Spleen (tissue), 11 donors: ENCODE results near the gene CACNA1D. TPM values are rescaled to one million over a fixed set of nuclear protein-coding genes. Genes with fewer than 3 reads are reported as not detected.

ENCODE experiments used
- DNase-seq: peaks from one replicate; pipeline ENCODE4 v3.0.0-alpha.2; 2020
- H3K27ac ChIP-seq, 8 donors: fragments of 200-600 bp; sonication (generic) in 7 of 8; 1 replicate in 4 of 8; 2 replicates in 4 of 8; pipeline versions ENCODE4 v1.5.0 to v1.8.0; 2016 to 2021; ENCODE audit warnings: inconsistent platforms in 4 of 8, mild to moderate bottlenecking in 4 of 8, moderate library complexity in 1 of 8
- H3K27me3 ChIP-seq, 7 donors: fragments of 200-600 bp; sonication (generic) in 6 of 7; replicated peaks in 1 of 7; 1 replicate in 4 of 7; 2 replicates in 3 of 7; pipeline versions ENCODE4 v1.5.0 to v1.8.0; 2016 to 2021; ENCODE audit warnings: inconsistent platforms in 3 of 7, mild to moderate bottlenecking in 1 of 7
- H3K36me3 ChIP-seq, 6 donors: fragments of 200-600 bp; sonication (generic) in 5 of 6; 1 replicate in 4 of 6; 2 replicates in 2 of 6; pipeline versions ENCODE4 v1.5.0 to v1.8.0; 2016 to 2021; ENCODE audit warnings: inconsistent platforms in 2 of 6
- H3K4me1 ChIP-seq, 6 donors: fragments of 200-600 bp; sonication (generic) in 5 of 6; 1 replicate in 3 of 6; 2 replicates in 3 of 6; pipeline versions ENCODE4 v1.5.0 to v1.8.0; 2016 to 2021; ENCODE audit warnings: inconsistent platforms in 3 of 6
- H3K4me3 ChIP-seq, 8 donors: fragments of 200-600 bp; sonication (generic) in 7 of 8; 1 replicate in 4 of 8; 2 replicates in 4 of 8; pipeline versions ENCODE4 v1.5.0 to v1.8.0; 2016 to 2021; ENCODE audit warnings: inconsistent platforms in 4 of 8, mild to moderate bottlenecking in 4 of 8, moderate library complexity in 2 of 8
- H3K9me3 ChIP-seq, 8 donors: fragments of 200-600 bp; sonication (generic) in 7 of 8; 1 replicate in 4 of 8; 2 replicates in 4 of 8; pipeline versions ENCODE4 v1.5.0 to v1.8.0; 2016 to 2021; ENCODE audit warnings: inconsistent platforms in 4 of 8
- POLR2A ChIP-seq, 3 donors: fragments of 450-650 bp; IDR thresholded peaks; one replicate each; pipeline ENCODE4 v1.5.1; 2017; ENCODE audit warnings: antibody characterized with exemption in 3 of 3, mild to moderate bottlenecking in 1 of 3
- POLR2AphosphoS5 ChIP-seq, 3 donors: sonication (generic); formaldehyde crosslinking; IDR thresholded peaks; one replicate each; pipeline ENCODE4 v1.5.1; 2017; ENCODE audit warnings: antibody characterized with exemption in 3 of 3
- WGBS, 5 donors: extraction: QIAGEN DNeasy Blood & Tissue Kit in 3 of 5; methylation state at CpG; one replicate each; pipeline versions ENCODE4 v1.1.5 to v1.1.7; 2013 to 2018; 5-methylcytosine and 5-hydroxymethylcytosine counted together
- intact Hi-C: fragments of 100-400 bp; cut with DNase I; formaldehyde crosslinking; loops from one replicate; pipeline ENCODE4 v1.15.0; 2023; ENCODE audit warnings: low total_unique reads
- polyA plus RNA-seq, 3 donors: library from polyadenylated mRNA; stranded (reverse); fragments of 200-250 nt; gene quantifications; one replicate each; pipeline ENCODE4 v1.2.1, GENCODE V29; 2013
- total RNA-seq, 7 donors: library from RNA; depleted of rRNA in 3 of 7; stranded (reverse); fragments of >200 nt in 3 of 7; fragmentation: NEBNext Ultra II Directional in 4 of 7; extraction: Animal tissue kit (Norgen Biotek cat#: 25700) in 4 of 7; gene quantifications; one replicate each; pipeline versions ENCODE4 v1.1.0 to v1.2.1, GENCODE V29; 2016 to 2021
- TF ChIP-seq, protein P1 (sequence below), 11 experiments: fragments of 200-600 bp in 7 of 11; fragments of 450-650 bp in 4 of 11; sonication (generic) in 4 of 11; IDR thresholded peaks in 8 of 11; conservative IDR thresholded peaks in 3 of 11; 1 replicate in 7 of 11; 2 replicates in 4 of 11; pipeline versions ENCODE4 v1.4.0 to v1.8.0; 2016 to 2021; ENCODE audit warnings: antibody characterized with exemption in 11 of 11, inconsistent platforms in 4 of 11, mild to moderate bottlenecking in 1 of 11
- donor health status: healthy with polysubstance abuse.
- donor health status: DM: no; HTN: no; CAD: no; lungs with moderate emphysema.
- donor health status: DM: no; HTN: no; CAD: no.
- donor health status: Bipolar disorder and iron deficiency.
- donor health status: healthy.
- donor health status: DM: no; HTN: no; CAD: no.
- donor health status: DM: yes; HTN: yes; CAD: no.

The CACNA1D gene
- total and polyA plus RNA-seq, 10 donors: 0.55 to 89.3 (median 19.1) TPM

DNA sequence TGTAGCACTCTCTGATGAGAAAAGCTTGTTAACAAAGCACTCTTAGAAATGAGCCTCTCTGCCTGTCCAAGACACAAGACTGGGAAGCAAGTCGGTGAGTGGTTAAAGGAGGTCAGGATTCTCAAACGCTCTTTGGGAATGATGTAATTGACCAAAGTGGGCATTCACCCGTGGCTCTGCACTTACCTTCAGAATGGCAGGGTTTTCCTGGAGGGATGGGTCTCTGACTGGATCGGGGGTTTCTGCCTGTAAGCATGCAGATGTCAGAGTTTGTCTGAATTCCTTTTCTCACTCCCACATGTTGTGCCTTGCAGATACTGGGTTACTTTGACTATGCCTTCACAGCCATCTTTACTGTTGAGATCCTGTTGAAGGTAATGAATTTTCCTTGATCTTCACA is 245.6 kb downstream of the CACNA1D start:
- H3K36me3 ChIP-seq: no peaks in the 10 kb centered on the region
- DNase-seq: no peak
- intact Hi-C loops: no loop called here
- TF ChIP-seq POLR2AphosphoS5 (IDR thresholded peaks at IDR 0.05) (no peak), POLR2A (IDR thresholded peaks at IDR 0.05) (no peak)
- TF ChIP-seq, protein P1, sequence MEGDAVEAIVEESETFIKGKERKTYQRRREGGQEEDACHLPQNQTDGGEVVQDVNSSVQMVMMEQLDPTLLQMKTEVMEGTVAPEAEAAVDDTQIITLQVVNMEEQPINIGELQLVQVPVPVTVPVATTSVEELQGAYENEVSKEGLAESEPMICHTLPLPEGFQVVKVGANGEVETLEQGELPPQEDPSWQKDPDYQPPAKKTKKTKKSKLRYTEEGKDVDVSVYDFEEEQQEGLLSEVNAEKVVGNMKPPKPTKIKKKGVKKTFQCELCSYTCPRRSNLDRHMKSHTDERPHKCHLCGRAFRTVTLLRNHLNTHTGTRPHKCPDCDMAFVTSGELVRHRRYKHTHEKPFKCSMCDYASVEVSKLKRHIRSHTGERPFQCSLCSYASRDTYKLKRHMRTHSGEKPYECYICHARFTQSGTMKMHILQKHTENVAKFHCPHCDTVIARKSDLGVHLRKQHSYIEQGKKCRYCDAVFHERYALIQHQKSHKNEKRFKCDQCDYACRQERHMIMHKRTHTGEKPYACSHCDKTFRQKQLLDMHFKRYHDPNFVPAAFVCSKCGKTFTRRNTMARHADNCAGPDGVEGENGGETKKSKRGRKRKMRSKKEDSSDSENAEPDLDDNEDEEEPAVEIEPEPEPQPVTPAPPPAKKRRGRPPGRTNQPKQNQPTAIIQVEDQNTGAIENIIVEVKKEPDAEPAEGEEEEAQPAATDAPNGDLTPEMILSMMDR (IDR thresholded peaks at IDR 0.05 in 8 of 11, conservative IDR thresholded peaks at IDR 0.05 in 3 of 11): no peak
- no peak overlapping the region for H3K4me3 ChIP-seq
- H3K4me1 ChIP-seq: no peaks in the 10 kb centered on the region
- 74 to 83% (median 79%) methylated on average over 4 of the region's 4 CpGs for WGBS, 5 donors
- no peaks in the 10 kb centered on the region for H3K9me3 ChIP-seq
- no peaks in the 10 kb centered on the region for H3K27me3 ChIP-seq
- H3K27ac ChIP-seq: no peak overlapping the region

DNA sequence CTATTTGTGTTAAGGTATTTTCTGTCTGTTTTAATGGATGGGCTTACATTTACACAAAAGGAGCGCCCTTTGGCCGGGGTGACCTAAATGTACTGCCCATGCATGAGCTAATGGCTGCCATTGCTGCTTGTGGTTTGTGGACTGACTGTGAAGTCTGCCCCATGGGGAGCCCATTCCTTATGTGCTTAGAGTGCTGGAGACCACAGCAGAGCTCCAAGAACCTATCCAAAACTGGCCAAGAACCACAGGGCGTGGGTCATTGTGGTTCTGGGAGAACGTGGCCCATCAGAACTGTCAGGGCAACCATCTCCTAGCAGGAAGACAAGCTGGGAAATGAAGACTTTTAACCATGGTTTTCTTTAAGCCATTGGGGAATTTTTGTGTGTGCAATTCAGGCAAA is 246.5 kb downstream of the CACNA1D start:
- Histone ChIP-seq H3K36me3 (peaks cover 0 to 5% (median 0%) of the 10 kb centered on the region in 6 donors), H3K27me3 (no peaks in the 10 kb centered on the region), H3K27ac (no peak overlapping the region), H3K4me3 (no peak overlapping the region), H3K4me1 (no peaks in the 10 kb centered on the region), H3K9me3 (no peaks in the 10 kb centered on the region)
- DNase-seq: no peak
- intact Hi-C loops: no loop called here
- WGBS, 5 donors: 75 to 91% (median 81%) methylated on average over 4 of the region's 4 CpGs
- TF ChIP-seq POLR2A (IDR thresholded peaks at IDR 0.05) (no peak), POLR2AphosphoS5 (IDR thresholded peaks at IDR 0.05) (no peak)
- TF ChIP-seq, protein P1 (IDR thresholded peaks at IDR 0.05 in 8 of 11, conservative IDR thresholded peaks at IDR 0.05 in 3 of 11): no peak

DNA sequence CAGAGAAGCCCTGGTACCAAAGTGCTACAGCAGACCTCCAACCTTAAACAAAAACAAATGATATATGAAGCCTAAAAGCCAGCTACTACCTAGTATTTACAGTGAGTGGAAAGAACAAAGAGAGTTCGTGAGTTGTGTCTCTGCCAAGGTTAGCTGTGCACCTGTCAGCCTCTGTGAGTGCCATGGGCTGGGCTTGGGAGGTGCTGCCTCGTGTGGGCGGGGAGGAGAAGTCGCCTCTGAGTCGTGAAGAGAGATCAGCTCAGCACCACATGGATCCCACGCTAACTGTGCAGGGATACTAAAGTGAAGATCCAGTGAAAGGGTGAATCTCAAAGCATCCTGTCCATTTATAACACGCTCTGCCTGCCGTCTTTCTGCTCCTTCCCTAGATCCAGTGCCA is 249.9 kb downstream of the CACNA1D start:
- peaks cover 0 to 9% (median 0%) of the 10 kb centered on the region in 6 donors for H3K36me3 ChIP-seq
- intact Hi-C loops: no loop called here
- whole genome bisulfite sequencing, 5 donors: 62 to 70% (median 65%) methylated on average over 8 of the region's 8 CpGs

DNA sequence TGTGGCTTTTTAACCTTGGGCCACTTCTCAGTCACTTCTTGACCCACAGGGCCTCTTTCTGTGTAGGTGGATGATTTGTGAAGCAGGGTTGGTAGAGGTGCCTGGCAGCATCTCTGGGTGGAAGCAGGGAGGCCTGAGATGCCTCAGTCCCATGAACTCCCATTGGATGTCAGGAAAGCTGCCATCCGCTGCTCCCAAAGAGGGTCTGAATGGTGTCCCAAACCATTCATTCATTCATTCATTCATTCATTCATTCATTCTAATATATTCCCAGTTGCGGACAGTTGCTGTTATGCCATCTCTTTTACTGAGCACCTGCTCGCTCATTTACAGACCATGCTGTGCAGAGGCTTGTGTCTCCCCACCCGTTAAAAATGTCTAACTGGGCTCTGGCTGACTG is 253.1 kb downstream of the CACNA1D start:
- H3K9me3 ChIP-seq: no peaks in the 10 kb centered on the region
- H3K27me3 ChIP-seq: no peaks in the 10 kb centered on the region
- no peak for DNase-seq
- H3K4me1 ChIP-seq: peaks cover 0 to 34% (median 21%) of the 10 kb centered on the region in 6 donors
- intact Hi-C loops: no loop called here
- no peak overlapping the region for H3K27ac ChIP-seq
- H3K4me3 ChIP-seq: no peak overlapping the region
- 87 to 96% (median 90%) methylated on average over 4 of the region's 4 CpGs for WGBS, 5 donors
- TF ChIP-seq POLR2A (IDR thresholded peaks at IDR 0.05) (no peak), POLR2AphosphoS5 (IDR thresholded peaks at IDR 0.05) (no peak)
- TF ChIP-seq, protein P1 (IDR thresholded peaks at IDR 0.05 in 8 of 11, conservative IDR thresholded peaks at IDR 0.05 in 3 of 11): no peak
- H3K36me3 ChIP-seq: peaks cover 0 to 29% (median 0%) of the 10 kb centered on the region in 6 donors

More for the DNA sequence above, 249.9 kb downstream of the CACNA1D start:
- TF ChIP-seq, protein P1 (IDR thresholded peaks at IDR 0.05 in 8 of 11, conservative IDR thresholded peaks at IDR 0.05 in 3 of 11): no peak
- TF ChIP-seq POLR2AphosphoS5 (IDR thresholded peaks at IDR 0.05) (no peak), POLR2A (IDR thresholded peaks at IDR 0.05) (no peak)
- no peak overlapping the region for H3K4me3 ChIP-seq
- no peaks in the 10 kb centered on the region for H3K27me3 ChIP-seq
- no peaks in the 10 kb centered on the region for H3K9me3 ChIP-seq
- DNase-seq: no peak
- H3K4me1 ChIP-seq: peaks cover 0 to 24% (median 12%) of the 10 kb centered on the region in 6 donors
- no peak overlapping the region for H3K27ac ChIP-seq
